Measurements from ENCODE around the gene CDH13.

The CDH13 gene

DNA sequence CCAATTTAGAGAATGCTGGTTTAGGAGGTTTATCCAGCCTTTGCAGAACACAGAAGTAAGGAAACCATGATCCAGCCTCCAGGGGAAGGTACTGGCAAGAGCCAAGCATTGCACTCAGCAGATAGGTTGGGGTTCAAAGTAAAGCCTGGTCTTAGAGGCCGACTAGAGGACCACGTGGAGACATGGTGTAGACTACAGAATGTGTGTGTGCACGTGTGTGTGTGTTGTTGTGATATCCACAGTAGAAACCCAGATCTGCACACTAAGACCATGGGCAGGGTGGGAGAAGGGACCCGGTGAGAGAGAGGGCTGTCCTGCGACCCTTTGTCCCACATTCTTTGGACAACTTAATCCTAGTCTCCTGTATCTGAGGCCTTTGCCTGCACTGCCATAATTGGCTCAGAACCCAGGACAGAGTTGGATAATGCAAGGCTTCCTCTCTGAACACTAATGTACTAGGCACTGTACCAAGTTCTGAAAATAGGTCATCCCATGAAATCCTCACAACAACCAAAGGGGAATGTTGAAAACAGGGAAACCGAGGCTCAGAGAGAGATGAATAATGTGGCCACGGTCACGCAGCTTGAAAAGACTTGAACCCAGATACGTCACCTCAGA lies 855.9 kb downstream of the CDH13 start:
- no peaks in the 10 kb centered on the region for H3K79me2 ChIP-seq (ENCODE audit: low read length)
- H3K36me3 ChIP-seq (replicated peaks; ENCODE audit: low read depth, low read length): no peaks in the 10 kb centered on the region
- no peaks in the 10 kb centered on the region for H3K4me1 ChIP-seq (ENCODE audit: low read length)
- TF ChIP-seq EZH2phosphoT487 (IDR thresholded peaks at IDR 0.05; ENCODE audit: low read depth): no peak
- TF ChIP-seq, protein P1, sequence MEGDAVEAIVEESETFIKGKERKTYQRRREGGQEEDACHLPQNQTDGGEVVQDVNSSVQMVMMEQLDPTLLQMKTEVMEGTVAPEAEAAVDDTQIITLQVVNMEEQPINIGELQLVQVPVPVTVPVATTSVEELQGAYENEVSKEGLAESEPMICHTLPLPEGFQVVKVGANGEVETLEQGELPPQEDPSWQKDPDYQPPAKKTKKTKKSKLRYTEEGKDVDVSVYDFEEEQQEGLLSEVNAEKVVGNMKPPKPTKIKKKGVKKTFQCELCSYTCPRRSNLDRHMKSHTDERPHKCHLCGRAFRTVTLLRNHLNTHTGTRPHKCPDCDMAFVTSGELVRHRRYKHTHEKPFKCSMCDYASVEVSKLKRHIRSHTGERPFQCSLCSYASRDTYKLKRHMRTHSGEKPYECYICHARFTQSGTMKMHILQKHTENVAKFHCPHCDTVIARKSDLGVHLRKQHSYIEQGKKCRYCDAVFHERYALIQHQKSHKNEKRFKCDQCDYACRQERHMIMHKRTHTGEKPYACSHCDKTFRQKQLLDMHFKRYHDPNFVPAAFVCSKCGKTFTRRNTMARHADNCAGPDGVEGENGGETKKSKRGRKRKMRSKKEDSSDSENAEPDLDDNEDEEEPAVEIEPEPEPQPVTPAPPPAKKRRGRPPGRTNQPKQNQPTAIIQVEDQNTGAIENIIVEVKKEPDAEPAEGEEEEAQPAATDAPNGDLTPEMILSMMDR (IDR thresholded peaks at IDR 0.05; ENCODE audit: low read depth, low read length): no peak
- no peaks in the 10 kb centered on the region for H3K9me3 ChIP-seq (ENCODE audit: insufficient read depth, low read length)
- no peak overlapping the region for H2AFZ ChIP-seq (ENCODE audit: low read depth, low read length)
- no peak overlapping the region for H3K4me2 ChIP-seq (ENCODE audit: low read length)
- H4K20me1 ChIP-seq (ENCODE audit: insufficient read depth, low read length): no peaks in the 10 kb centered on the region
- H3K27me3 ChIP-seq (ENCODE audit: low read depth, low read length): no peaks in the 10 kb centered on the region
- H3K9ac ChIP-seq (ENCODE audit: low read length): no peak overlapping the region
- H3K4me3 ChIP-seq (ENCODE audit: low read length): no peak overlapping the region
- no peak overlapping the region for H3K27ac ChIP-seq (ENCODE audit: low read length)

- no peak for TF ChIP-seq EZH2phosphoT487 (IDR thresholded peaks at IDR 0.05; ENCODE audit: low read depth)
- TF ChIP-seq, protein P1 (IDR thresholded peaks at IDR 0.05; ENCODE audit: low read depth, low read length): no peak
- Histone ChIP-seq H2AFZ (ENCODE audit: low read depth, low read length) (no peak overlapping the region), H4K20me1 (ENCODE audit: insufficient read depth, low read length) (no peaks in the 10 kb centered on the region), H3K27ac (ENCODE audit: low read length) (no peak overlapping the region), H3K4me1 (ENCODE audit: low read length) (no peaks in the 10 kb centered on the region), H3K9ac (ENCODE audit: low read length) (no peak overlapping the region), H3K4me2 (ENCODE audit: low read length) (no peak overlapping the region), H3K4me3 (ENCODE audit: low read length) (no peak overlapping the region), H3K36me3 (replicated peaks; ENCODE audit: low read depth, low read length) (no peaks in the 10 kb centered on the region), H3K9me3 (ENCODE audit: insufficient read depth, low read length) (no peaks in the 10 kb centered on the region), H3K27me3 (ENCODE audit: low read depth, low read length) (no peaks in the 10 kb centered on the region), H3K79me2 (ENCODE audit: low read length) (no peaks in the 10 kb centered on the region)
These were observed 863.3 kb downstream of the CDH13 start for GRCh38 chr16:83490073-83490472.

- Histone ChIP-seq H3K9me3 (ENCODE audit: insufficient read depth, low read length) (no peaks in the 10 kb centered on the region), H3K4me1 (ENCODE audit: low read length) (no peaks in the 10 kb centered on the region), H4K20me1 (ENCODE audit: insufficient read depth, low read length) (no peaks in the 10 kb centered on the region), H2AFZ (ENCODE audit: low read depth, low read length) (no peak overlapping the region), H3K9ac (ENCODE audit: low read length) (no peak overlapping the region), H3K27ac (ENCODE audit: low read length) (no peak overlapping the region), H3K4me3 (ENCODE audit: low read length) (no peak overlapping the region), H3K79me2 (ENCODE audit: low read length) (no peaks in the 10 kb centered on the region), H3K4me2 (ENCODE audit: low read length) (no peak overlapping the region), H3K27me3 (ENCODE audit: low read depth, low read length) (no peaks in the 10 kb centered on the region), H3K36me3 (replicated peaks; ENCODE audit: low read depth, low read length) (no peaks in the 10 kb centered on the region)
- TF ChIP-seq, protein P1 (IDR thresholded peaks at IDR 0.05; ENCODE audit: low read depth, low read length): no peak
These were observed 867.7 kb downstream of the CDH13 start for GRCh38 chr16:83494459-83494858.

GRCh38 chr16:83501481-83501880 lies 874.7 kb downstream of the CDH13 start:
- Histone ChIP-seq H3K36me3 (replicated peaks; ENCODE audit: low read depth, low read length) (no peaks in the 10 kb centered on the region), H3K27me3 (ENCODE audit: low read depth, low read length) (no peaks in the 10 kb centered on the region), H3K4me2 (ENCODE audit: low read length) (no peak overlapping the region), H3K4me3 (ENCODE audit: low read length) (no peak overlapping the region), H3K79me2 (ENCODE audit: low read length) (no peaks in the 10 kb centered on the region), H3K27ac (ENCODE audit: low read length) (no peak overlapping the region), H4K20me1 (ENCODE audit: insufficient read depth, low read length) (no peaks in the 10 kb centered on the region), H3K9ac (ENCODE audit: low read length) (no peak overlapping the region), H2AFZ (ENCODE audit: low read depth, low read length) (no peak overlapping the region), H3K4me1 (ENCODE audit: low read length) (no peaks in the 10 kb centered on the region), H3K9me3 (ENCODE audit: insufficient read depth, low read length) (no peaks in the 10 kb centered on the region)
- TF ChIP-seq EZH2phosphoT487 (IDR thresholded peaks at IDR 0.05; ENCODE audit: low read depth): no peak
- TF ChIP-seq, protein P1 (IDR thresholded peaks at IDR 0.05; ENCODE audit: low read depth, low read length): no peak

Measured in OCI-LY3 (cell line).